HL-60 (cell line): Measurements from ENCODE around the gene LLPH.
A peak's percentile ranks its signal among the peaks of the same experiment; 100 is the strongest.

Experiments used
- GABPA ChIP-seq: IDR thresholded peaks from 2 replicates; pipeline ENCODE4 v1.6.1; 2012; ENCODE audit warnings: low read depth
- POLR2AphosphoS5 ChIP-seq: IDR thresholded peaks from 2 replicates; pipeline ENCODE4 v1.6.1; 2012; ENCODE audit warnings: low read depth
- TF ChIP-seq, protein P1 (sequence below): IDR thresholded peaks from one replicate; pipeline ENCODE4 v1.5.1; 2011; ENCODE audit warnings: low read length, control low read depth, inconsistent platforms; ENCODE audit not compliant: insufficient read depth

DNA sequence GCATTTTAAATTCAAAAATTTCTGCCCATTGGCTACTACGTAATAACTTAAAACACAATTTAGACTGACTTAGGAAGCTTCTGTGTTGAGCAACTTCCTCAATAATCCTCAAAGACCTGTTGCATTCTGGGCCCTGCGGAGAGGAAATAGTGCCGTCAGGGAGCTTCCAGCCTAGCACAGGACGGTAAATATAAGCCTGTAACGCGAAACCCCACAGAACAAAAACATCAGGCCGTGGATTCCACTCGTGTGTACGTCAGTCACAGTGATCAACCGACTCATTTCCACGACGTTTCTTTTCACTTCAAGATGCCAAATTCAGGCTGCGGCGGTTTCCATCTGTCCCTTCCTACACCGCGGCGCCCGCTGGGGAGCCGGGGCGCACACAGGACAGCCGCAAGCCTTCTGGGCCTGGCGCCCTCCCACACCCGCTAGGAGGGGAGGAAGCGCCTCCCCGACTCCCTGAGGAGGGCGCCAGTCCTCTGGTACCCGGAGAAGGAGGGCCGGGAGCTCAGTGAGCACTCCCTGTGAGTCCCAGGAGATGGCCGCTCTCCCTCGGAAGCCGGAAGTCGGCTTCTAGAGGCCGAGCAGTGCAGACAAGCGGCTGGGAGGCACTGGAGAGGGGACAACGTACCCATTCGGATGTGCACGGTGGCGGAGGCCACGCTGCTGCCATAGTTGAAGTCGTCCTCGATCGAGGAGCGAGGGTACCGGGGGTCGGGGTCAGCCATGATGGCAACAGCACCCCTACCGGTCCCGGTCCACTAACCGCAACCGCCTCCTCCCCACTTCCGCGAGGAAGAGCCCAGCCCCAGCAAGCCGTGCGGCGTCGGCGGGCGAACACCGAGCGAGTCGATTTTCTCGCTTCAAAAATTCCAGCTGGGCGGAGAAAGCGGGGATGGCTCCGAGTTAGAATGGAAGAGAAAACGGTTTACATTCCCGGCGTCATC lies 38.9 kb upstream of the LLPH start, which contains the start of gene TMBIM4:
- peak; percentile 69 for TF ChIP-seq POLR2AphosphoS5
- TF ChIP-seq, protein P1, sequence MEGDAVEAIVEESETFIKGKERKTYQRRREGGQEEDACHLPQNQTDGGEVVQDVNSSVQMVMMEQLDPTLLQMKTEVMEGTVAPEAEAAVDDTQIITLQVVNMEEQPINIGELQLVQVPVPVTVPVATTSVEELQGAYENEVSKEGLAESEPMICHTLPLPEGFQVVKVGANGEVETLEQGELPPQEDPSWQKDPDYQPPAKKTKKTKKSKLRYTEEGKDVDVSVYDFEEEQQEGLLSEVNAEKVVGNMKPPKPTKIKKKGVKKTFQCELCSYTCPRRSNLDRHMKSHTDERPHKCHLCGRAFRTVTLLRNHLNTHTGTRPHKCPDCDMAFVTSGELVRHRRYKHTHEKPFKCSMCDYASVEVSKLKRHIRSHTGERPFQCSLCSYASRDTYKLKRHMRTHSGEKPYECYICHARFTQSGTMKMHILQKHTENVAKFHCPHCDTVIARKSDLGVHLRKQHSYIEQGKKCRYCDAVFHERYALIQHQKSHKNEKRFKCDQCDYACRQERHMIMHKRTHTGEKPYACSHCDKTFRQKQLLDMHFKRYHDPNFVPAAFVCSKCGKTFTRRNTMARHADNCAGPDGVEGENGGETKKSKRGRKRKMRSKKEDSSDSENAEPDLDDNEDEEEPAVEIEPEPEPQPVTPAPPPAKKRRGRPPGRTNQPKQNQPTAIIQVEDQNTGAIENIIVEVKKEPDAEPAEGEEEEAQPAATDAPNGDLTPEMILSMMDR, result no peak
- TF ChIP-seq GABPA, result peak; percentile 62
